ENCODE measurements around the gene HEXD.
"Not testable (repeated sequence)": the region's sequence is repeated elsewhere in the genome, so short reads cannot be mapped to it uniquely, and the experiment has no call there.

The HEXD gene

GRCh38 chr17:82444284-82444893, 26.2 kb downstream of the HEXD start:
- Mint-ChIP-seq H3K9me3 (no peaks in the 10 kb centered on the region), H3K4me3 (no peak overlapping the region), H3K27ac (peak overlapping the region; percentile 40), H3K27me3 (no peaks in the 10 kb centered on the region), H3K36me3 (ENCODE audit: low read depth) (peaks cover 76% of the 10 kb centered on the region), H3K4me1 (ENCODE audit: low read depth) (peaks cover 26% of the 10 kb centered on the region)
- no peak for DNase-seq

- Mint-ChIP-seq H3K4me1 (ENCODE audit: low read depth) (peaks cover 26% of the 10 kb centered on the region), H3K9me3 (no peaks in the 10 kb centered on the region), H3K36me3 (ENCODE audit: low read depth) (peaks cover 82% of the 10 kb centered on the region), H3K4me3 (no peak overlapping the region), H3K27me3 (no peaks in the 10 kb centered on the region), H3K27ac (no peak overlapping the region)
- peak; percentile 32 for DNase-seq
Observed at GRCh38 chr17:82444941-82445521, 26.9 kb downstream of the HEXD start.

GRCh38 chr17:82445542-82445941, 27.4 kb downstream of the HEXD start:
- Mint-ChIP-seq H3K27me3 (no peaks in the 10 kb centered on the region), H3K4me3 (no peak overlapping the region), H3K36me3 (ENCODE audit: low read depth) (peaks cover 80% of the 10 kb centered on the region), H3K4me1 (ENCODE audit: low read depth) (peaks cover 26% of the 10 kb centered on the region), H3K9me3 (no peaks in the 10 kb centered on the region), H3K27ac (peak overlapping the region; percentile 83)
- no peak for DNase-seq

- peak overlapping the region; percentile 87 for H3K27ac Mint-ChIP-seq
- H3K4me3 Mint-ChIP-seq = no peak overlapping the region
- no peak for DNase-seq
- H3K9me3 Mint-ChIP-seq = no peaks in the 10 kb centered on the region
- peaks cover 79% of the 10 kb centered on the region for H3K36me3 Mint-ChIP-seq (ENCODE audit: low read depth)
- H3K4me1 Mint-ChIP-seq (ENCODE audit: low read depth) = peaks cover 30% of the 10 kb centered on the region
- no peaks in the 10 kb centered on the region for H3K27me3 Mint-ChIP-seq
Observed at GRCh38 chr17:82446124-82446523, 28.0 kb downstream of the HEXD start.

GRCh38 chr17:82446649-82447048, 28.5 kb downstream of the HEXD start:
- Mint-ChIP-seq H3K36me3 (ENCODE audit: low read depth) (peaks cover 79% of the 10 kb centered on the region), H3K4me3 (peak overlapping the region; percentile 31), H3K27ac (peak overlapping the region; percentile 87), H3K27me3 (no peaks in the 10 kb centered on the region), H3K4me1 (ENCODE audit: low read depth) (peaks cover 35% of the 10 kb centered on the region), H3K9me3 (no peaks in the 10 kb centered on the region)
- DNase-seq = no peak

- DNase-seq = no peak
- no peaks in the 10 kb centered on the region for H3K9me3 Mint-ChIP-seq
- H3K4me1 Mint-ChIP-seq (ENCODE audit: low read depth) = peaks cover 45% of the 10 kb centered on the region
- H3K27me3 Mint-ChIP-seq = no peaks in the 10 kb centered on the region
- H3K36me3 Mint-ChIP-seq (ENCODE audit: low read depth) = peaks cover 67% of the 10 kb centered on the region
- H3K27ac Mint-ChIP-seq = peak overlapping the region; percentile 87
- H3K4me3 Mint-ChIP-seq = peak overlapping the region; percentile 57
Observed at GRCh38 chr17:82447876-82448275, 29.7 kb downstream of the HEXD start.

GRCh38 chr17:82449131-82449882, 31.2 kb downstream of the HEXD start:
- H3K27ac Mint-ChIP-seq = peak overlapping the region; percentile 97
- peaks cover 47% of the 10 kb centered on the region for H3K4me1 Mint-ChIP-seq (ENCODE audit: low read depth)
- peak overlapping the region; percentile 90 for H3K4me3 Mint-ChIP-seq
- peak; percentile 79 for DNase-seq
- H3K36me3 Mint-ChIP-seq (ENCODE audit: low read depth) = peaks cover 55% of the 10 kb centered on the region
- no peaks in the 10 kb centered on the region for H3K27me3 Mint-ChIP-seq
- H3K9me3 Mint-ChIP-seq = no peaks in the 10 kb centered on the region

- Mint-ChIP-seq H3K27me3 (no peaks in the 10 kb centered on the region), H3K27ac (peak overlapping the region; percentile 97), H3K9me3 (no peaks in the 10 kb centered on the region), H3K36me3 (ENCODE audit: low read depth) (peaks cover 49% of the 10 kb centered on the region), H3K4me3 (peak overlapping the region; percentile 90), H3K4me1 (ENCODE audit: low read depth) (peaks cover 47% of the 10 kb centered on the region)
- peak; percentile 73 for DNase-seq
Observed at GRCh38 chr17:82449883-82450356, 31.8 kb downstream of the HEXD start.

- Mint-ChIP-seq H3K9me3 (no peaks in the 10 kb centered on the region), H3K4me3 (peak within 1 kb of the TSS; percentile 90), H3K27ac (peak within 1 kb of the TSS; percentile 97), H3K27me3 (no peaks in the 10 kb centered on the region), H3K4me1 (ENCODE audit: low read depth) (peaks cover 47% of the 10 kb centered on the region), H3K36me3 (ENCODE audit: low read depth) (peaks cover 45% of the 10 kb centered on the region)
- peak; percentile 97 for DNase-seq
Observed at GRCh38 chr17:82450357-82451106, 32.4 kb downstream of the HEXD start, which contains the start of gene CYBC1. Gene CYBC1 (minus strand): TSS chr17:82450752. CDS start chr17:82449254, 1,498 bp downstream.

- no peak overlapping the region for H3K4me3 Mint-ChIP-seq
- no peaks in the 10 kb centered on the region for H3K9me3 Mint-ChIP-seq
- peak overlapping the region; percentile 97 for H3K27ac Mint-ChIP-seq
- peaks cover 43% of the 10 kb centered on the region for H3K4me1 Mint-ChIP-seq (ENCODE audit: low read depth)
- H3K36me3 Mint-ChIP-seq (ENCODE audit: low read depth) = peaks cover 36% of the 10 kb centered on the region
- H3K27me3 Mint-ChIP-seq = no peaks in the 10 kb centered on the region
- DNase-seq = no peak
Observed at GRCh38 chr17:82452162-82452561, 34.0 kb downstream of the HEXD start.

GRCh38 chr17:82453151-82453550, 35.0 kb downstream of the HEXD start:
- DNase-seq, H3K4me3 Mint-ChIP-seq, H3K27ac Mint-ChIP-seq, H3K27me3 Mint-ChIP-seq, H3K9me3 Mint-ChIP-seq: not testable (repeated sequence)
- peaks cover 42% of the 10 kb centered on the region for H3K4me1 Mint-ChIP-seq (ENCODE audit: low read depth)
- H3K36me3 Mint-ChIP-seq (ENCODE audit: low read depth) = peaks cover 33% of the 10 kb centered on the region

- Mint-ChIP-seq H3K36me3 (ENCODE audit: low read depth) (peaks cover 33% of the 10 kb centered on the region), H3K4me1 (ENCODE audit: low read depth) (peaks cover 42% of the 10 kb centered on the region)
- H3K4me3 Mint-ChIP-seq, H3K27me3 Mint-ChIP-seq, H3K9me3 Mint-ChIP-seq, DNase-seq, H3K27ac Mint-ChIP-seq: not testable (repeated sequence)
Observed at GRCh38 chr17:82453706-82454105, 35.6 kb downstream of the HEXD start.

- Mint-ChIP-seq H3K27me3 (no peaks in the 10 kb centered on the region), H3K27ac (peak overlapping the region; percentile 99), H3K36me3 (ENCODE audit: low read depth) (peaks cover 41% of the 10 kb centered on the region), H3K9me3 (no peaks in the 10 kb centered on the region), H3K4me1 (ENCODE audit: low read depth) (peaks cover 32% of the 10 kb centered on the region), H3K4me3 (peak overlapping the region; percentile 90)
- DNase-seq = no peak
Observed at GRCh38 chr17:82457073-82457928, 39.2 kb downstream of the HEXD start.

- Mint-ChIP-seq H3K36me3 (ENCODE audit: low read depth) (peaks cover 46% of the 10 kb centered on the region), H3K4me1 (ENCODE audit: low read depth) (peaks cover 31% of the 10 kb centered on the region), H3K27ac (peak overlapping the region; percentile 99), H3K27me3 (no peaks in the 10 kb centered on the region), H3K4me3 (peak overlapping the region; percentile 90), H3K9me3 (no peaks in the 10 kb centered on the region)
- no peak for DNase-seq
Observed at GRCh38 chr17:82457929-82458178, 39.7 kb downstream of the HEXD start.
